HEK293T (cell line): ENCODE data around the gene STON2.

Experiments used
- BHLHE40 ChIP-seq: fragments of 450-650 bp; IDR thresholded peaks from 2 replicates; pipeline ENCODE4 v1.6.1; 2016; ENCODE audit warnings: mild to moderate bottlenecking, moderate library complexity, borderline replicate concordance
- FOXK2 ChIP-seq: fragments of 450-650 bp; IDR thresholded peaks from 2 replicates; pipeline ENCODE4 v1.6.1; 2016; ENCODE audit warnings: mild to moderate bottlenecking
- L3MBTL2 ChIP-seq: fragments of 450-650 bp; conservative IDR thresholded peaks from 2 replicates; pipeline ENCODE4 v1.6.1; 2016; ENCODE audit warnings: mild to moderate bottlenecking
- LEF1 ChIP-seq: fragments of 450-650 bp; IDR thresholded peaks from 2 replicates; pipeline ENCODE4 v1.6.1; 2017; ENCODE audit warnings: mild to moderate bottlenecking, borderline replicate concordance
- TARDBP ChIP-seq: fragments of 450-650 bp; IDR thresholded peaks from 2 replicates; pipeline ENCODE4 v1.6.1; 2016

DNA sequence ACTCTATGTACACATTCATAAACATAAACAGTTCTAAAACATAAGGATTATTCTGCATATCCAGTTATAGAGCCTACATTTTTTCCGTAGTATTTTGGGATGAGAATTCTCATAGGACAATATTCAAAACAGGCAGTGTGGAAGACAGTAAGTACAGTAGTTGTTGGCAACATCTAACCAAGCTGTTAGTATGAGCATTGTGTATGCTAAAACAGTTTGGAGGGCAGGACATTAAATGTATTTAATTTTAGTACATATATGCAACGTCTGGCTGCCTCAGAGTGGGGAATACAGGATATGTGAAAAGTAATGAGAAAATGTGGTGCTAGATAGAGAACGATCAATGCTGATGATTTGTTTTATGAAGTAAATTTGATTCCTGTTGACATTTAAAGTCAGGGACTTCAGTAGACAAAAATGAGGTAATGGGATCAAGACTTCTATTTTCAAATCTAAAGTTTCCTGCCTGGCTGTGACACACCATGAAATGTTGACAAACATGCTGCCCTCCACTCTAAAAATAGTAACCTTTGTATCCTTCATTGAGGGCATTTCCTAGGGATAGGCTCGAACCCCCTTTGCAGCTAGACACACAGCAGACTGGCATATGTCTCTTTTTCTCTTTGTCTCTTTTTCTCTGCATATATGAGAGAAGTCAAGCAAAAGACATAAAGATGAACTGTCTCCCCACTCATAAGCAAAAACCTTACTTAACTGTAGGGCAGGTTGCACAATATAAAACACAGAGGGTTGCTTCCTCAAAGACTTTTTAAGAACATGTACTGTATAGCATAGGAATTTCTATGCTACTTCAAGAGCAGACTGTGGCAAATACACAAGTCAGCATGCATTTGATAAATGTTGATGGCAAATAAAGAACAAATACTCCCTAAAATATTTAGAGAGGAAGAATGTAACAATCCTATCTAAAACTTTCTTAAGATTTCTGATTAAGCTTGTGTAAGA is 103.9 kb downstream of the STON2 start:
- TF ChIP-seq BHLHE40: no peak
- no peak for TF ChIP-seq FOXK2
- no peak for TF ChIP-seq TARDBP
- TF ChIP-seq LEF1: no peak
- no peak for TF ChIP-seq L3MBTL2
